ENCODE data around the gene MIPOL1.

DNA sequence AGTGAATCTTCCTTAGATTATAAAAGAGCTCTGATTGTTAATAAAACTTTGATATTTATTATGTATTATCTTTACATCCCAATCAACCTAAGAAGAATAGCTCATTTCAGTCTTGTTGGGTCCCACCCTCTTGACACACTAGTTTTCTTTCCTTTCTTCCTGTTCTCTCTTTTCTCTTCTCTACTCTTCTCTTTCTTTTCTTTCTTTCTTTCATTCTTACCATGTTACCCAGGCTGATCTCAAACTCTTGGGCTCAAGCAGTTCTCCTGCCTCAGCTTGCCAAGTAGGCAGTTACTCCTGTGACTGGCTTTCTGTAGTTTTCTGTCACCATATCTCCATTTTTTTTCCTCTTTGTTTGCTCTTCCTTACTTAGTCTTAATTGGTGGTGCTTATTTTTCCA, 177.8 kb downstream of the MIPOL1 start:
- no peak for TF ChIP-seq POLR2AphosphoS5 (IDR thresholded peaks at IDR 0.05)
- TF ChIP-seq POLR2A (IDR thresholded peaks at IDR 0.05), result no peak
- TF ChIP-seq, protein P1, sequence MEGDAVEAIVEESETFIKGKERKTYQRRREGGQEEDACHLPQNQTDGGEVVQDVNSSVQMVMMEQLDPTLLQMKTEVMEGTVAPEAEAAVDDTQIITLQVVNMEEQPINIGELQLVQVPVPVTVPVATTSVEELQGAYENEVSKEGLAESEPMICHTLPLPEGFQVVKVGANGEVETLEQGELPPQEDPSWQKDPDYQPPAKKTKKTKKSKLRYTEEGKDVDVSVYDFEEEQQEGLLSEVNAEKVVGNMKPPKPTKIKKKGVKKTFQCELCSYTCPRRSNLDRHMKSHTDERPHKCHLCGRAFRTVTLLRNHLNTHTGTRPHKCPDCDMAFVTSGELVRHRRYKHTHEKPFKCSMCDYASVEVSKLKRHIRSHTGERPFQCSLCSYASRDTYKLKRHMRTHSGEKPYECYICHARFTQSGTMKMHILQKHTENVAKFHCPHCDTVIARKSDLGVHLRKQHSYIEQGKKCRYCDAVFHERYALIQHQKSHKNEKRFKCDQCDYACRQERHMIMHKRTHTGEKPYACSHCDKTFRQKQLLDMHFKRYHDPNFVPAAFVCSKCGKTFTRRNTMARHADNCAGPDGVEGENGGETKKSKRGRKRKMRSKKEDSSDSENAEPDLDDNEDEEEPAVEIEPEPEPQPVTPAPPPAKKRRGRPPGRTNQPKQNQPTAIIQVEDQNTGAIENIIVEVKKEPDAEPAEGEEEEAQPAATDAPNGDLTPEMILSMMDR (IDR thresholded peaks at IDR 0.05 in 8 of 11, conservative IDR thresholded peaks at IDR 0.05 in 3 of 11), result no peak
